HG02943 (cell line): Measurements from ENCODE around the gene AFAP1L1.

Experiments
- ATAC-seq: cut with Tn5 transposase; IDR thresholded peaks from one replicate; pipeline ENCODE4 v1.9.1; 2021; ENCODE audit warnings: mild to moderate bottlenecking, low read depth, moderate library complexity; ENCODE audit not compliant: unreplicated experiment

The AFAP1L1 gene

GRCh38 chr5:149367972-149368645 lies 96.5 kb downstream of the AFAP1L1 start:
- ATAC-seq = no peak

GRCh38 chr5:149370878-149371277 lies 99.2 kb downstream of the AFAP1L1 start:
- no peak for ATAC-seq

- ATAC-seq = peak; percentile 73
These were observed 99.8 kb downstream of the AFAP1L1 start for GRCh38 chr5:149371296-149371962.

GRCh38 chr5:149372076-149372795 lies 100.6 kb downstream of the AFAP1L1 start:
- no peak for ATAC-seq

GRCh38 chr5:149372932-149373331 lies 101.3 kb downstream of the AFAP1L1 start:
- no peak for ATAC-seq

- ATAC-seq = no peak
These were observed 102.6 kb downstream of the AFAP1L1 start for GRCh38 chr5:149374303-149374702.

- no peak for ATAC-seq
These were observed 103.1 kb downstream of the AFAP1L1 start for GRCh38 chr5:149374801-149375200.

- no peak for ATAC-seq
These were observed 103.8 kb downstream of the AFAP1L1 start for GRCh38 chr5:149375434-149375833.

- ATAC-seq = no peak
These were observed 104.4 kb downstream of the AFAP1L1 start for GRCh38 chr5:149376104-149376503.

- no peak for ATAC-seq
These were observed 105.2 kb downstream of the AFAP1L1 start for GRCh38 chr5:149376711-149377447.

- no peak for ATAC-seq
These were observed 106.7 kb downstream of the AFAP1L1 start for GRCh38 chr5:149378241-149378820.

GRCh38 chr5:149379177-149379761 lies 107.6 kb downstream of the AFAP1L1 start, which contains the start of gene IL17B:
Gene IL17B, minus strand, starts transcription at chr5:149379292. Its CDS starts 67 bp downstream, at chr5:149379225.
- no peak for ATAC-seq

- ATAC-seq = no peak
These were observed 108.2 kb downstream of the AFAP1L1 start for GRCh38 chr5:149379818-149380374.

- no peak for ATAC-seq
These were observed 108.9 kb downstream of the AFAP1L1 start for GRCh38 chr5:149380466-149381121.

GRCh38 chr5:149381261-149381985 lies 109.8 kb downstream of the AFAP1L1 start:
- ATAC-seq = no peak

- peak; percentile 69 for ATAC-seq
These were observed 110.3 kb downstream of the AFAP1L1 start for GRCh38 chr5:149381986-149382338.

GRCh38 chr5:149382517-149383220 lies 111.0 kb downstream of the AFAP1L1 start:
- no peak for ATAC-seq

GRCh38 chr5:149383399-149383798 lies 111.7 kb downstream of the AFAP1L1 start:
- no peak for ATAC-seq
